ENCODE measurements around the gene GAST. TPM values are rescaled to one million over a fixed set of nuclear protein-coding genes. Genes with fewer than 3 reads are reported as not detected.

Gene GAST
- total and polyA plus RNA-seq, 2 of the 13 experiments (the other 11 are each of a cell fraction or from before 2014, with no cell fraction given) = 0.32 to 0.42 TPM

DNA sequence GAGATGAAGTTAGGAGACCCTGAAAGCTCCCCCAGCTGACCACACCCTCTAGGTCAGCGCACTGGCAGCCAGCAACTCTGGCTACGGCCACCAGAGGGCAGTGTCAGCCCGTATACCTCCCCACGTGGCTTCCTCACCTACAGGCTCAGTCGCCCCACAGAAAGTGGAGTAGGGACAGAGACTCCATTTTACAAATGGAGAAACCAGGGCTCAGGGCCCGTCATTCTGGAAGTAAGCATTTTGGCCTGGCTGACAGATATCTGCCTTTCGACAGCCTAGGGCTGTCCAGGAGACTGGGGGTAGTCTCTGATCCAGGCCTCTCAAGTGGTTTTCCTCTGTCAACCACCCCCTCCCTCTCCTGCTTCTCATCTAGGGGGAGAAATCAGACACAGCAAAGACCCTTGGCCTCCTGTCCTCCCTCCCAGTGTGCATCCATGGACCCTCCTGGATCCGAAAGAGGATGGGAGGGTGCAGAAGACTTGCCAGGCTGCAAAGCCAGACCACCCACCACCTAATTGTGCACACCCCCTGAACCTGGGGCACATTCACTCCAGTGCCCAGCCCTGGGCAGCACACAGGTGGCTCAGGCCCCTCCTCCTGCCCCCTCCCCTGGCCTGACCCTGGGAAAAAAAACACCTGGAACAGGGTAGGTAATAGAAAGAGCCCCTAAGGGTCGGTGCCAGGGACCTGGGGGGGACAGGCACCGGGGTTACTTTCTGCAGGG is 26.1 kb downstream of the GAST start (continued):
- TF ChIP-seq ZNF687 (CRISPR knock-in tag; IDR thresholded peaks at IDR 0.05) (peak; percentile 78), ZNF121 (CRISPR knock-in tag; IDR thresholded peaks at IDR 0.05) (no peak), ZNF761 (CRISPR knock-in tag; conservative IDR thresholded peaks at IDR 0.05) (no peak), HNRNPH1 (optimal IDR thresholded peaks at IDR 0.05; ENCODE audit: low read depth, low read length) (no peak), ZNF253 (CRISPR knock-in tag; IDR thresholded peaks at IDR 0.05; ENCODE audit: borderline replicate concordance) (no peak), AKAP8 (CRISPR knock-in tag; IDR thresholded peaks at IDR 0.05) (no peak), MBNL3 (CRISPR knock-in tag; conservative IDR thresholded peaks at IDR 0.05) (no peak), ARID2 (CRISPR knock-in tag; IDR thresholded peaks at IDR 0.05; ENCODE audit: borderline replicate concordance) (no peak), SNRNP70 (IDR thresholded peaks at IDR 0.05; ENCODE audit: low read depth, low read length) (no peak), GTF3A (CRISPR knock-in tag; conservative IDR thresholded peaks at IDR 0.05) (no peak), ZNF552 (CRISPR knock-in tag; IDR thresholded peaks at IDR 0.05; ENCODE audit: borderline replicate concordance) (no peak), SNAPC2 (CRISPR knock-in tag; IDR thresholded peaks at IDR 0.05) (no peak), SRSF9 (IDR thresholded peaks at IDR 0.05; ENCODE audit: borderline replicate concordance, insufficient read depth, low read depth, low read length, poor library complexity, severe bottlenecking) (no peak), DR1 (CRISPR knock-in tag; IDR thresholded peaks at IDR 0.05) (no peak), THAP9 (CRISPR knock-in tag; IDR thresholded peaks at IDR 0.05; ENCODE audit: borderline replicate concordance) (no peak), ZNF280D (CRISPR knock-in tag; IDR thresholded peaks at IDR 0.05) (no peak)
- TF ChIP-seq, protein P1, sequence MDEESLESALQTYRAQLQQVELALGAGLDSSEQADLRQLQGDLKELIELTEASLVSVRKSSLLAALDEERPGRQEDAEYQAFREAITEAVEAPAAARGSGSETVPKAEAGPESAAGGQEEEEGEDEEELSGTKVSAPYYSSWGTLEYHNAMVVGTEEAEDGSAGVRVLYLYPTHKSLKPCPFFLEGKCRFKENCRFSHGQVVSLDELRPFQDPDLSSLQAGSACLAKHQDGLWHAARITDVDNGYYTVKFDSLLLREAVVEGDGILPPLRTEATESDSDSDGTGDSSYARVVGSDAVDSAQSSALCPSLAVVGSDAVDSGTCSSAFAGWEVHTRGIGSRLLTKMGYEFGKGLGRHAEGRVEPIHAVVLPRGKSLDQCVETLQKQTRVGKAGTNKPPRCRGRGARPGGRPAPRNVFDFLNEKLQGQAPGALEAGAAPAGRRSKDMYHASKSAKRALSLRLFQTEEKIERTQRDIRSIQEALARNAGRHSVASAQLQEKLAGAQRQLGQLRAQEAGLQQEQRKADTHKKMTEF (CRISPR knock-in tag; IDR thresholded peaks at IDR 0.05) = peak; percentile 75

Data from HepG2 (cell line).